Body of pancreas (tissue), 4 donors: ENCODE results near the gene CUEDC2. TPM values are rescaled to one million over a fixed set of nuclear protein-coding genes. Genes with fewer than 3 reads are reported as not detected.

ENCODE experiments used
- ATAC-seq: fragments of 150-250 bp; one replicate; pipeline ENCODE4 v1.9.1; 2016
- DNase-seq, 4 donors: peaks; one replicate each; pipeline ENCODE4 v3.0.0-alpha.2; 2019
- H3K27ac ChIP-seq, 4 donors: fragments of 200-600 bp; sonication (generic); 1 replicate in 3 of 4; 2 replicates in 1 of 4; pipeline versions ENCODE4 v1.5.1 to v1.6.1; 2016 to 2019; ENCODE audit warnings: mild to moderate bottlenecking in 1 of 4, mixed read lengths in 1 of 4, moderate library complexity in 1 of 4
- H3K27me3 ChIP-seq, 2 donors: fragments of 200-600 bp; sonication (generic); one replicate each; pipeline ENCODE4 v1.6.0; 2016; ENCODE audit warnings: mild to moderate bottlenecking in 1 of 2
- H3K36me3 ChIP-seq, 2 donors: fragments of 200-600 bp; sonication (generic); replicated peaks in 1 of 2; 2 replicates each; pipeline ENCODE4 v1.5.1; 2016; ENCODE audit warnings: low read depth in 2 of 2; ENCODE audit not compliant: insufficient read depth in 1 of 2
- H3K4me1 ChIP-seq: fragments of 200-600 bp; sonication (generic); one replicate; pipeline ENCODE4 v1.6.0; 2016
- H3K4me3 ChIP-seq, 2 donors: fragments of 200-600 bp; sonication (generic); 1 replicate in 1 of 2; 2 replicates in 1 of 2; pipeline ENCODE4 v1.5.1; 2016 to 2019
- H3K9me3 ChIP-seq, 3 donors: fragments of 200-600 bp; sonication (generic); 1 replicate in 2 of 3; 2 replicates in 1 of 3; pipeline ENCODE4 v1.5.1; 2016
- POLR2A ChIP-seq, 3 donors: fragments of 450-650 bp; IDR thresholded peaks; one replicate each; pipeline ENCODE4 v1.6.1; 2016; ENCODE audit warnings: antibody characterized with exemption in 3 of 3, mild to moderate bottlenecking in 2 of 3
- WGBS, 2 donors: methylation state at CpG; one replicate each; pipeline ENCODE4 v1.1.5; 2017; 5-methylcytosine and 5-hydroxymethylcytosine counted together
- intact Hi-C: fragments of 100-400 bp; cut with DNase I; formaldehyde crosslinking; loops from one replicate; pipeline ENCODE4 v1.15.1; 2023
- total RNA-seq, 2 donors: library from RNA; depleted of rRNA; stranded (reverse); fragments of >200 nt; gene quantifications; one replicate each; pipeline ENCODE4 v1.1.0, GENCODE V29; 2016
- TF ChIP-seq, protein P1 (sequence below), 7 experiments: fragments of 450-650 bp in 4 of 7; fragments of 200-600 bp in 3 of 7; sonication (generic) in 3 of 7; IDR thresholded peaks; one replicate each; pipeline ENCODE4 v1.5.1; 2016 to 2019; ENCODE audit warnings: antibody characterized with exemption in 7 of 7

The CUEDC2 gene
- total RNA-seq, 2 donors from 2014 or later = 30.3 to 35.5 TPM

GRCh38 chr10:102413053-102413705, 19.2 kb downstream of the CUEDC2 start:
- DNase-seq = no peak

GRCh38 chr10:102412293-102412692, 20.1 kb downstream of the CUEDC2 start:
- H3K4me1 ChIP-seq = peaks cover 20% of the 10 kb centered on the region
- DNase-seq = no peak

More at GRCh38 chr10:102413053-102413705, 19.2 kb downstream of the CUEDC2 start:
- no peak for TF ChIP-seq POLR2A (IDR thresholded peaks at IDR 0.05)
- TF ChIP-seq, protein P1, sequence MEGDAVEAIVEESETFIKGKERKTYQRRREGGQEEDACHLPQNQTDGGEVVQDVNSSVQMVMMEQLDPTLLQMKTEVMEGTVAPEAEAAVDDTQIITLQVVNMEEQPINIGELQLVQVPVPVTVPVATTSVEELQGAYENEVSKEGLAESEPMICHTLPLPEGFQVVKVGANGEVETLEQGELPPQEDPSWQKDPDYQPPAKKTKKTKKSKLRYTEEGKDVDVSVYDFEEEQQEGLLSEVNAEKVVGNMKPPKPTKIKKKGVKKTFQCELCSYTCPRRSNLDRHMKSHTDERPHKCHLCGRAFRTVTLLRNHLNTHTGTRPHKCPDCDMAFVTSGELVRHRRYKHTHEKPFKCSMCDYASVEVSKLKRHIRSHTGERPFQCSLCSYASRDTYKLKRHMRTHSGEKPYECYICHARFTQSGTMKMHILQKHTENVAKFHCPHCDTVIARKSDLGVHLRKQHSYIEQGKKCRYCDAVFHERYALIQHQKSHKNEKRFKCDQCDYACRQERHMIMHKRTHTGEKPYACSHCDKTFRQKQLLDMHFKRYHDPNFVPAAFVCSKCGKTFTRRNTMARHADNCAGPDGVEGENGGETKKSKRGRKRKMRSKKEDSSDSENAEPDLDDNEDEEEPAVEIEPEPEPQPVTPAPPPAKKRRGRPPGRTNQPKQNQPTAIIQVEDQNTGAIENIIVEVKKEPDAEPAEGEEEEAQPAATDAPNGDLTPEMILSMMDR (IDR thresholded peaks at IDR 0.05) = no peak
- intact Hi-C loops = no loop called here
- WGBS, 2 donors = 15 to 26% methylated on average over 5 of the region's 5 CpGs
- no peak overlapping the region for H3K4me3 ChIP-seq
- H3K27me3 ChIP-seq = peaks cover 0 to 35% of the 10 kb centered on the region in 2 donors
- no peak for ATAC-seq
- no peaks in the 10 kb centered on the region for H3K9me3 ChIP-seq
- H3K4me1 ChIP-seq = peaks cover 20% of the 10 kb centered on the region
- no peak overlapping the region for H3K27ac ChIP-seq
- H3K36me3 ChIP-seq = no peaks in the 10 kb centered on the region

GRCh38 chr10:102411341-102412255, 20.8 kb downstream of the CUEDC2 start:
- intact Hi-C loops = no loop called here
- DNase-seq = no peak

More at GRCh38 chr10:102412293-102412692, 20.1 kb downstream of the CUEDC2 start:
- TF ChIP-seq POLR2A (IDR thresholded peaks at IDR 0.05) = no peak
- TF ChIP-seq, protein P1 (IDR thresholded peaks at IDR 0.05) = no peak
- WGBS, 2 donors = 76% methylated on average over 8 to 10 of the region's 10 CpGs
- H3K36me3 ChIP-seq = no peaks in the 10 kb centered on the region
- H3K4me3 ChIP-seq = no peak overlapping the region
- peaks cover 0 to 35% of the 10 kb centered on the region in 2 donors for H3K27me3 ChIP-seq
- no peak for ATAC-seq
- intact Hi-C loops = no loop called here
- no peaks in the 10 kb centered on the region for H3K9me3 ChIP-seq
- H3K27ac ChIP-seq = no peak overlapping the region

DNA sequence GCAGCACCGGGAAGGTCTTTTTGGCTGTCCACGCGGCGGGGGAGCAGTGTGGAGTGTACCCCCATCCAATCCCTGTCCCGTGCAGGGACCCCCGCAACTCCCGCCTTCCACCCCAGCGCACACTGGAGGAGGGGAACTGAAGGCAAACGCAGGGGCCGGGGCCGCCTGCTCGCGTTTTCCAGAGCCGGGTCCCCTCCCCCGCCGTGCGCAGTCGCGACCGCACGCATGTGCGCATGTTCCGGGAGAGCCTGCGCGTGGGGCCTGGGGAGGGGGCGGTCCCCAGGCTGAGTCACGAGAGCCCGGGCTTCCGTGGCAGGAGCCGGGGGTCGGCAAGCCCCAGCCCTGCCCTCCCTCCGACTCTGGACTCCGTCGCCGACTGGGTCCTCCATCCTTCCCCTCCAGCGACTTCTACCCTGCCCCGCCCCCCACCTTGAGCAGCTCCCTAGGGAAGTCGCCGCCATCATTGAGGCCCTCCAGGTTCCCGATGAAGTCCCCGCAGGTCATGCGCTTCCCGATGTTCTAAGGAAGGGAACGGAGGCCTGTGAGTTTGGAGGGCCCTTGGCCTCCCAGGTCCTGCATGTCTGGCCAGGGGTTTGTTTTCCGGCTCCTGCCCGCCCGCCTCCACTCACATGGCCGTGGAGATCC, 21.8 kb downstream of the CUEDC2 start:
- 5 to 12% methylated on average over 3 to 48 of the region's 48 CpGs for WGBS, 2 donors
- intact Hi-C loops = no loop called here
- Histone ChIP-seq H3K4me1 (peaks cover 20% of the 10 kb centered on the region), H3K9me3 (no peaks in the 10 kb centered on the region), H3K27me3 (peaks cover 0 to 35% of the 10 kb centered on the region in 2 donors), H3K27ac (no peak overlapping the region), H3K4me3 (no peak overlapping the region), H3K36me3 (no peaks in the 10 kb centered on the region)
- TF ChIP-seq POLR2A (IDR thresholded peaks at IDR 0.05) = peak in 1 of 3 donors; percentile 12
- TF ChIP-seq, protein P1 (IDR thresholded peaks at IDR 0.05) = no peak
- no peak for ATAC-seq
- DNase-seq = no peak

More at GRCh38 chr10:102411341-102412255, 20.8 kb downstream of the CUEDC2 start:
- 61 to 75% methylated on average over 12 to 14 of the region's 14 CpGs for WGBS, 2 donors
- H3K27me3 ChIP-seq = peaks cover 0 to 35% of the 10 kb centered on the region in 2 donors
- TF ChIP-seq, protein P1 (IDR thresholded peaks at IDR 0.05) = no peak
- no peak for TF ChIP-seq POLR2A (IDR thresholded peaks at IDR 0.05)
- no peaks in the 10 kb centered on the region for H3K9me3 ChIP-seq
- H3K36me3 ChIP-seq = no peaks in the 10 kb centered on the region
- H3K4me1 ChIP-seq = peaks cover 20% of the 10 kb centered on the region
- no peak overlapping the region for H3K4me3 ChIP-seq
- no peak for ATAC-seq
- H3K27ac ChIP-seq = no peak overlapping the region
